Endothelial cell of umbilical vein (primary cell): ENCODE results near the gene FBXW11. TPM values are rescaled to one million over a fixed set of nuclear protein-coding genes. Genes with fewer than 3 reads are reported as not detected.

Experiments used
- BruUV-seq: library from RNA; stranded (reverse); fragments of 400-500 nt; replicated peaks from 2 replicates; lab custom pipeline; 2021; lab: Mats Ljungman, UMichigan
- CTCF ChIA-PET: fragments of 300-600, 350-600 bp; sonication (Branson Sonifier 250); formaldehyde crosslinking; loops from one replicate; lab custom pipeline; 2021; ENCODE audit warnings: antibody characterized with exemption, inconsistent platforms; lab: Charles Lee
- POLR2A ChIA-PET: fragments of 300-600, 350-600 bp; sonication (Branson Sonifier 250); formaldehyde crosslinking; loops from one replicate; lab custom pipeline; 2021; ENCODE audit warnings: antibody characterized with exemption, inconsistent platforms; lab: Charles Lee
- DNase-seq: peaks from one replicate; pipeline ENCODE4 v3.0.0-alpha.2; 2011; ENCODE audit warnings: low read depth, low spot score
- FAIRE-seq: peaks from 2 replicates; lab custom pipeline; 2011; peaks lifted over from hg19 to GRCh38; lab: Jason Lieb, UNC
- H2AFZ ChIP-seq: 2 replicates; pipeline ENCODE4 v1.6.0; 2012; ENCODE audit warnings: low read depth, low read length, control low read depth, inconsistent platforms
- H3K27ac ChIP-seq: 2 replicates; pipeline ENCODE4 v1.5.1; 2011; ENCODE audit warnings: low read depth, mild to moderate bottlenecking, control low read depth, low read length, moderate library complexity; ENCODE audit not compliant: insufficient read depth
- H3K27me3 ChIP-seq, 2 experiments: 2 replicates each; pipeline versions ENCODE4 v1.6.0 to v1.6.1; 2011; ENCODE audit warnings: low read length in 2 of 2, mixed read lengths in 1 of 2; ENCODE audit not compliant: control insufficient read depth in 2 of 2, insufficient read depth in 2 of 2
- H3K36me3 ChIP-seq, 2 experiments: 2 replicates in 1 of 2; 3 replicates in 1 of 2; pipeline ENCODE4 v1.5.1; 2011; ENCODE audit warnings: low read length in 2 of 2, mild to moderate bottlenecking in 1 of 2, moderate library complexity in 1 of 2; ENCODE audit not compliant: control insufficient read depth in 2 of 2, insufficient read depth in 2 of 2; ENCODE audit errors: extremely low read depth in 1 of 2
- H3K4me1 ChIP-seq: 3 replicates; pipeline ENCODE4 v1.5.1; 2011; ENCODE audit warnings: mild to moderate bottlenecking, low read length; ENCODE audit not compliant: control insufficient read depth, insufficient read depth; ENCODE audit errors: extremely low read depth
- H3K4me2 ChIP-seq: 2 replicates; pipeline ENCODE4 v1.6.1; 2011; ENCODE audit warnings: low read length, control low read depth, mixed read lengths; ENCODE audit not compliant: insufficient read depth
- H3K4me3 ChIP-seq, 3 experiments: fragments of 200-600 bp in 1 of 3; sonication (generic), shearing (Covaris generic) in 1 of 3; replicated peaks in 1 of 3; 2 replicates each; pipeline ENCODE4 v1.5.1; 2011 to 2016; ENCODE audit warnings: control low read depth in 3 of 3, low read length in 3 of 3, mild to moderate bottlenecking in 2 of 3, inconsistent platforms in 1 of 3, low read depth in 1 of 3, moderate library complexity in 1 of 3; ENCODE audit not compliant: insufficient read depth in 1 of 3
- H3K79me2 ChIP-seq: 2 replicates; pipeline ENCODE4 v1.6.0; 2012; ENCODE audit warnings: low read length, inconsistent platforms; ENCODE audit not compliant: control insufficient read depth, insufficient read depth
- H3K9ac ChIP-seq: replicated peaks from 2 replicates; pipeline ENCODE3; 2011; ENCODE audit warnings: low read length, control low read depth; ENCODE audit not compliant: insufficient read depth; ENCODE audit errors: extremely low read depth
- H3K9me1 ChIP-seq: replicated peaks from 3 replicates; pipeline ENCODE4 v1.6.0; 2011; ENCODE audit warnings: mild to moderate bottlenecking, low read length; ENCODE audit not compliant: control insufficient read depth, insufficient read depth; ENCODE audit errors: extremely low read depth
- H3K9me3 ChIP-seq: replicated peaks from 2 replicates; pipeline ENCODE4 v1.5.1; 2012; ENCODE audit warnings: low read length, inconsistent platforms; ENCODE audit not compliant: control insufficient read depth, insufficient read depth
- H4K20me1 ChIP-seq: replicated peaks from 2 replicates; pipeline ENCODE3; 2011; ENCODE audit warnings: mild to moderate bottlenecking, low read length; ENCODE audit not compliant: control insufficient read depth, insufficient read depth; ENCODE audit errors: extremely low read depth
- CTCF ChIP-seq, 2 donors: IDR thresholded peaks; 1 replicate in 1 of 2; 2 replicates in 1 of 2; pipeline ENCODE4 v1.5.1; 2011; ENCODE audit warnings: low read length in 2 of 2, mild to moderate bottlenecking in 2 of 2, moderate library complexity in 2 of 2, control low read depth in 1 of 2, inconsistent platforms in 1 of 2, low read depth in 1 of 2; ENCODE audit not compliant: insufficient read depth in 1 of 2; ENCODE audit errors: extremely low read depth in 1 of 2
- EZH2 ChIP-seq: IDR thresholded peaks from 2 replicates; pipeline ENCODE4 v1.6.1; 2012; ENCODE audit warnings: borderline replicate concordance, low read depth, mild to moderate bottlenecking, moderate library complexity, low read length, inconsistent platforms; ENCODE audit not compliant: severe bottlenecking
- FOS ChIP-seq: IDR thresholded peaks from 2 replicates; pipeline ENCODE4 v1.6.1; 2011; ENCODE audit warnings: mild to moderate bottlenecking, low read length, moderate library complexity, borderline replicate concordance; ENCODE audit not compliant: insufficient read depth
- GATA2 ChIP-seq: IDR thresholded peaks from 2 replicates; pipeline ENCODE4 v1.7.0; 2011; ENCODE audit warnings: low read depth, mild to moderate bottlenecking, moderate library complexity, mixed read lengths, low read length; ENCODE audit not compliant: insufficient read length, insufficient read depth
- JUN ChIP-seq: IDR thresholded peaks from 2 replicates; pipeline ENCODE4 v1.6.1; 2011; ENCODE audit warnings: borderline replicate concordance, low read depth; ENCODE audit not compliant: insufficient read length, insufficient read depth
- MAX ChIP-seq: IDR thresholded peaks from 2 replicates; pipeline ENCODE4 v1.6.1; 2011; ENCODE audit not compliant: insufficient read depth, insufficient read length
- MYC ChIP-seq: IDR thresholded peaks from one replicate; pipeline ENCODE4 v1.6.1; 2011; ENCODE audit warnings: mild to moderate bottlenecking, low read depth, low read length
- POLR2A ChIP-seq: IDR thresholded peaks from 2 replicates; pipeline ENCODE4 v1.6.1; 2012; ENCODE audit warnings: low read depth, mild to moderate bottlenecking, control low read depth, low read length
- POLR2AphosphoS5 ChIP-seq: IDR thresholded peaks from 2 replicates; pipeline ENCODE4 v1.6.1; 2012; ENCODE audit warnings: low read depth, mild to moderate bottlenecking, control low read depth, low read length, moderate library complexity; ENCODE audit not compliant: insufficient read depth
- dilution Hi-C: fragments of 300-500 bp; cut with MboI; formaldehyde crosslinking; loops from one replicate; pipeline ENCODE4 v1.15.0; 2019; ENCODE audit warnings: low sequenced_read_pairs; ENCODE audit not compliant: extremely low pct_ligation_motif_present
- intact Hi-C: fragments of 100-400 bp; cut with micrococcal nuclease; formaldehyde crosslinking; loops from one replicate; pipeline ENCODE4 v1.10.0; 2022
- polyA plus RNA-seq, 4 experiments: library from polyadenylated mRNA; depleted of rRNA in 3 of 4; stranded (reverse) in 3 of 4; unstranded in 1 of 4; fragments of >200 nt; gene quantifications; 2 replicates each; pipeline versions ENCODE4 v1.2.1 to v1.2.3, GENCODE V29; 2011 to 2012; ENCODE audit warnings: missing spikeins in 1 of 4
- total RNA-seq: library from RNA; stranded (reverse); gene quantifications from 2 replicates; pipeline ENCODE4 v1.2.3, GENCODE V29; 2021

FBXW11 gene
- total and polyA plus RNA-seq, 2 donors (not counting 3 experiments of a cell fraction or from before 2014, with no cell fraction given) = 30.7 to 44.7 TPM

DNA sequence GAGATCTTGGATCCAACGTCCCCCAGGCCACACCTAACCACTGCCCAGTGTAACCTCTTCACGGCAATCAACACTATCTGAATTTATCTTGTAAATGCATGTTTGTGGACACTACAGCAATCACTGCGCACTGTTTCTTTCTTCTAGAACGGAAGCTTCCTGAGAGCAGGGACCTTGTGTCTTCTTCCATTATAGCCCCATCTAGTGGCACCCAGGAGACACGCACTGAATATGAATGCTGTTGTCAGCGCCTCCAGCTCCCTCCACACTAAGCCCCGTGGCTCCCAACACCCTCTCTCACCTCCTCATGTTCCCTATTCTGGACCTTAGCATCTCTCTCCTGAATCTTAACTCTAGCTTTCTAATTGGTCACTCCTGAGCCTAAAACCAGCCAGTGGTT, 148.1 kb downstream of the FBXW11 start:
- TF ChIP-seq POLR2A (no peak), CTCF (IDR thresholded peaks at IDR 0.05; ENCODE audit: extremely low read depth in 1 of 2, insufficient read depth in 1 of 2, low read depth in 1 of 2, low read length in 2 of 2) (peak; percentile 37 to 48)
- intact Hi-C loops = loop anchor here (1.0 to 5.0 kb wide), 2 partner anchors 228 to 376 kb away; no protein-coding TSS in a partner anchor
- ChIA-PET POLR2A (no interaction called here), CTCF (interaction anchor here (0.6 to 5.1 kb wide), 15 partner anchors 8 to 439 kb away, joined by 3 to 50 read pairs (median 4); partner anchors contain the start of gene FGF18)
- no peak overlapping the region for H3K4me3 ChIP-seq
- no peaks in the 10 kb centered on the region for H3K27me3 ChIP-seq
- BruUV-seq = no TSS peak
- no peaks in the 10 kb centered on the region for H3K9me3 ChIP-seq
- FAIRE-seq (no peak), DNase-seq (no peak)
- no peaks in the 10 kb centered on the region for H3K4me1 ChIP-seq
- dilution Hi-C loops = no loop called here
- no peak overlapping the region for H3K9ac ChIP-seq
- no peaks in the 10 kb centered on the region for H4K20me1 ChIP-seq
- no peak overlapping the region for H2AFZ ChIP-seq
- no peaks in the 10 kb centered on the region for H3K9me1 ChIP-seq
- H3K36me3 ChIP-seq = peaks cover 0 to 1% of the 10 kb centered on the region in 2 experiments
- H3K4me2 ChIP-seq = no peak overlapping the region
- H3K79me2 ChIP-seq = no peaks in the 10 kb centered on the region
- no peak overlapping the region for H3K27ac ChIP-seq

DNA sequence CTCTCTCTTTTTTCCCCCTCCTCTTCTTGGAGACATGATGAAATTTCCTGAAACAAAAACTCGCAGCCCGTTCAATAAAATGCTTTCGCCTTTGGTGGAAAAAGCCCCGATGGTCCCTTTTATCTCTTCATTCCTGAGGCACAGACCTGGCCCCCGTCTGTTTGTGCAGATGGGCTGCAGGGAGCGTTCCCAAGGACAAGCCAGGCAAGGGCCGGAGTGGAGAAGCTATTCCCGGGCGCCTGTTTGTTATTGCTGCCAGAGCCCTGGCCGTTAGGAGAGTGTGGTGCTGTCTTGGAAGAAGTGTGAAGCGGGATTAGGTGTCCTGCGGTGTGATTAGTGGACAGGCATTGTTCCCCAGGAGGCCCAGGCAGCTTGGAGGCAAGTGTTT, 149.0 kb downstream of the FBXW11 start:
- dilution Hi-C loops (no loop called here), intact Hi-C loops (loop anchor here (5.0 kb wide), 1 partner anchor 375 kb away; no protein-coding TSS in a partner anchor)
- no peaks in the 10 kb centered on the region for H3K27me3 ChIP-seq
- H3K9me3 ChIP-seq = no peaks in the 10 kb centered on the region
- H3K36me3 ChIP-seq = peaks cover 0 to under 1% of the 10 kb centered on the region in 2 experiments
- no peaks in the 10 kb centered on the region for H3K79me2 ChIP-seq
- DNase-seq (no peak), FAIRE-seq (no peak)
- H3K9ac ChIP-seq = no peak overlapping the region
- no peak overlapping the region for H3K4me2 ChIP-seq
- H3K9me1 ChIP-seq = no peaks in the 10 kb centered on the region
- BruUV-seq = no TSS peak
- H3K27ac ChIP-seq = no peak overlapping the region
- ChIA-PET POLR2A (no interaction called here), CTCF (interaction anchor here (0.9 to 5.1 kb wide), 6 partner anchors 9 to 438 kb away, joined by 3 to 50 read pairs (median 10); partner anchors contain the start of gene FGF18)
- H4K20me1 ChIP-seq = no peaks in the 10 kb centered on the region
- TF ChIP-seq MAX (no peak), POLR2A (no peak), POLR2AphosphoS5 (no peak), JUN (no peak), MYC (no peak), EZH2 (no peak), CTCF (IDR thresholded peaks at IDR 0.05; ENCODE audit: extremely low read depth in 1 of 2, insufficient read depth in 1 of 2, low read depth in 1 of 2, low read length in 2 of 2) (no peak), GATA2 (no peak), FOS (no peak)
- H2AFZ ChIP-seq = no peak overlapping the region
- no peaks in the 10 kb centered on the region for H3K4me1 ChIP-seq
- no peak overlapping the region for H3K4me3 ChIP-seq
